A673 (cell line): ENCODE data around the gene CRELD2.

ENCODE experiments used
- CTCF ChIP-seq: fragments of 300-800, 200-600 bp; sonication (generic); conservative IDR thresholded peaks from 2 replicates; pipeline ENCODE4 v1.5.1; 2017; ENCODE audit warnings: low read depth, mild to moderate bottlenecking, antibody characterized with exemption, low read length, moderate library complexity, mixed read lengths
- EZH2 ChIP-seq: fragments of 200-600 bp; sonication (generic); IDR thresholded peaks from 2 replicates; pipeline ENCODE4 v1.6.1; 2017; ENCODE audit warnings: borderline replicate concordance, low read depth, mild to moderate bottlenecking, mixed read lengths, antibody characterized with exemption, low read length; ENCODE audit not compliant: poor library complexity, severe bottlenecking

GRCh38 chr22:49933236-49934159 lies 15.1 kb downstream of the CRELD2 start:
- TF ChIP-seq CTCF (no peak), EZH2 (no peak)
